Loucy (cell line): ENCODE measurements around the gene RHEB.

Source experiments
- H2AFZ ChIP-seq: fragments of 200-600 bp; sonication (generic); 2 replicates; pipeline ENCODE4 v1.6.0; 2016; ENCODE audit warnings: antibody characterized with exemption, mild to moderate bottlenecking, low read length, moderate library complexity
- H3F3A ChIP-seq: fragments of 200-600 bp; 2 replicates; pipeline ENCODE4 v1.6.0; 2016; ENCODE audit warnings: antibody characterized with exemption, low read depth, mild to moderate bottlenecking
- H3K27me3 ChIP-seq: fragments of 200-600 bp; sonication (generic); 2 replicates; pipeline ENCODE4 v1.6.1; 2014; ENCODE audit warnings: low read length, mild to moderate bottlenecking; ENCODE audit not compliant: insufficient read depth, poor library complexity, severe bottlenecking
- H3K36me3 ChIP-seq: fragments of 200-600 bp; sonication (generic); 2 replicates; pipeline ENCODE4 v1.6.1; 2016; ENCODE audit warnings: low read length; ENCODE audit not compliant: insufficient read depth
- H3K4me1 ChIP-seq: fragments of 200-600 bp; sonication (generic); 2 replicates; pipeline ENCODE4 v1.5.1; 2014; ENCODE audit warnings: low read length, mild to moderate bottlenecking; ENCODE audit not compliant: insufficient read depth, poor library complexity, severe bottlenecking
- H3K4me2 ChIP-seq: fragments of 200-600 bp; sonication (generic); 2 replicates; pipeline ENCODE4 v1.6.0; 2014; ENCODE audit warnings: antibody characterized with exemption, low read length, low read depth, mild to moderate bottlenecking; ENCODE audit not compliant: poor library complexity, severe bottlenecking
- H3K4me3 ChIP-seq: fragments of 200-600 bp; sonication (generic); 2 replicates; pipeline ENCODE4 v1.5.1; 2014; ENCODE audit warnings: low read length, mild to moderate bottlenecking, mixed read lengths; ENCODE audit not compliant: poor library complexity, severe bottlenecking
- H3K79me2 ChIP-seq: fragments of 200-600 bp; sonication (generic); 2 replicates; pipeline ENCODE4 v1.6.1; 2014; ENCODE audit warnings: low read length; ENCODE audit not compliant: insufficient read depth
- H3K9ac ChIP-seq: fragments of 200-600 bp; sonication (generic); 2 replicates; pipeline ENCODE4 v1.6.0; 2014; ENCODE audit warnings: mild to moderate bottlenecking, low read depth, low read length, moderate library complexity; ENCODE audit not compliant: poor library complexity, severe bottlenecking
- H3K9me2 ChIP-seq: fragments of 200-600 bp; sonication (generic); replicated peaks from 2 replicates; pipeline ENCODE4 v1.6.1; 2016; ENCODE audit warnings: low read depth, low read length, mixed read lengths
- H3K9me3 ChIP-seq: fragments of 200-600 bp; sonication (generic); 2 replicates; pipeline ENCODE4 v1.6.1; 2014; ENCODE audit warnings: mild to moderate bottlenecking, antibody characterized with exemption, low read length, low read depth; ENCODE audit not compliant: insufficient read depth
- H4K20me1 ChIP-seq: fragments of 200-600 bp; sonication (generic); 2 replicates; pipeline ENCODE4 v1.6.0; 2014; ENCODE audit warnings: antibody characterized with exemption, low read length, mild to moderate bottlenecking; ENCODE audit not compliant: insufficient read depth, poor library complexity, severe bottlenecking
- CTCF ChIP-seq: fragments of 200-600 bp; sonication (generic); conservative IDR thresholded peaks from 2 replicates; pipeline ENCODE4 v1.5.1; 2014; ENCODE audit warnings: mild to moderate bottlenecking, antibody characterized with exemption, low read length
- EZH2phosphoT487 ChIP-seq: fragments of 200-600 bp; IDR thresholded peaks from 2 replicates; pipeline ENCODE4 v1.6.1; 2018; ENCODE audit warnings: antibody characterized with exemption, mild to moderate bottlenecking, moderate library complexity, borderline replicate concordance

The RHEB gene

GRCh38 chr7:151518105-151518946, 1.4 kb downstream of the RHEB start:
- peak overlapping the region; percentile 95 for H3K4me3 ChIP-seq
- no peak for TF ChIP-seq CTCF
- no peak for TF ChIP-seq EZH2phosphoT487
- H3K4me2 ChIP-seq, result peak overlapping the region; percentile 98
- H3K36me3 ChIP-seq, result no peaks in the 10 kb centered on the region
- H3K9me2 ChIP-seq, result no peaks in the 10 kb centered on the region
- peaks cover 60% of the 10 kb centered on the region for H3K79me2 ChIP-seq
- H3K27me3 ChIP-seq, result no peaks in the 10 kb centered on the region
- H2AFZ ChIP-seq, result no peak overlapping the region
- H3K9ac ChIP-seq, result peak overlapping the region; percentile 93
- H3K9me3 ChIP-seq, result no peaks in the 10 kb centered on the region
- H3F3A ChIP-seq, result no peaks in the 10 kb centered on the region
- H3K4me1 ChIP-seq, result peaks cover 35% of the 10 kb centered on the region
- H4K20me1 ChIP-seq, result peaks cover 57% of the 10 kb centered on the region

- no peaks in the 10 kb centered on the region for H3K27me3 ChIP-seq
- no peaks in the 10 kb centered on the region for H3K9me2 ChIP-seq
- H3K4me3 ChIP-seq, result peak overlapping the region; percentile 95
- peaks cover 67% of the 10 kb centered on the region for H3K79me2 ChIP-seq
- no peaks in the 10 kb centered on the region for H3K9me3 ChIP-seq
- TF ChIP-seq CTCF (no peak), EZH2phosphoT487 (no peak)
- H3K36me3 ChIP-seq, result no peaks in the 10 kb centered on the region
- H2AFZ ChIP-seq, result no peak overlapping the region
- no peaks in the 10 kb centered on the region for H3F3A ChIP-seq
- peak overlapping the region; percentile 93 for H3K9ac ChIP-seq
- peaks cover 63% of the 10 kb centered on the region for H4K20me1 ChIP-seq
- peaks cover 41% of the 10 kb centered on the region for H3K4me1 ChIP-seq
- peak overlapping the region; percentile 98 for H3K4me2 ChIP-seq
These were observed 2.0 kb downstream of the RHEB start for GRCh38 chr7:151517601-151518104.

GRCh38 chr7:151515276-151515565, 4.5 kb downstream of the RHEB start:
- Histone ChIP-seq H3K9me2 (no peaks in the 10 kb centered on the region), H4K20me1 (peaks cover 88% of the 10 kb centered on the region), H3K36me3 (no peaks in the 10 kb centered on the region), H3K9ac (no peak overlapping the region), H3F3A (no peaks in the 10 kb centered on the region), H3K4me1 (peaks cover 56% of the 10 kb centered on the region), H2AFZ (no peak overlapping the region), H3K4me2 (peak overlapping the region; percentile 98), H3K4me3 (peak overlapping the region; percentile 95), H3K27me3 (no peaks in the 10 kb centered on the region), H3K9me3 (no peaks in the 10 kb centered on the region), H3K79me2 (peaks cover 91% of the 10 kb centered on the region)
- TF ChIP-seq CTCF, result no peak
- no peak for TF ChIP-seq EZH2phosphoT487
